ES-I3 (cell line): ENCODE measurements around the gene AXIN1.

ENCODE experiments used
- H3K36me3 ChIP-seq: 2 replicates; pipeline ENCODE4 v1.6.1; 2013; ENCODE audit warnings: mild to moderate bottlenecking, low read length, control low read depth, moderate library complexity; ENCODE audit not compliant: insufficient read depth
- H3K4me1 ChIP-seq: 2 replicates; pipeline ENCODE4 v1.6.1; 2013; ENCODE audit warnings: mild to moderate bottlenecking, control low read depth, low read length; ENCODE audit not compliant: insufficient read depth
- H3K9ac ChIP-seq: 2 replicates; pipeline ENCODE4 v1.6.1; 2013; ENCODE audit warnings: low read depth, mild to moderate bottlenecking, low read length, moderate library complexity
- H3K9me3 ChIP-seq: 2 replicates; pipeline ENCODE4 v1.6.1; 2013; ENCODE audit warnings: mild to moderate bottlenecking, low read length, moderate library complexity; ENCODE audit not compliant: control insufficient read depth, insufficient read depth

Gene AXIN1

DNA sequence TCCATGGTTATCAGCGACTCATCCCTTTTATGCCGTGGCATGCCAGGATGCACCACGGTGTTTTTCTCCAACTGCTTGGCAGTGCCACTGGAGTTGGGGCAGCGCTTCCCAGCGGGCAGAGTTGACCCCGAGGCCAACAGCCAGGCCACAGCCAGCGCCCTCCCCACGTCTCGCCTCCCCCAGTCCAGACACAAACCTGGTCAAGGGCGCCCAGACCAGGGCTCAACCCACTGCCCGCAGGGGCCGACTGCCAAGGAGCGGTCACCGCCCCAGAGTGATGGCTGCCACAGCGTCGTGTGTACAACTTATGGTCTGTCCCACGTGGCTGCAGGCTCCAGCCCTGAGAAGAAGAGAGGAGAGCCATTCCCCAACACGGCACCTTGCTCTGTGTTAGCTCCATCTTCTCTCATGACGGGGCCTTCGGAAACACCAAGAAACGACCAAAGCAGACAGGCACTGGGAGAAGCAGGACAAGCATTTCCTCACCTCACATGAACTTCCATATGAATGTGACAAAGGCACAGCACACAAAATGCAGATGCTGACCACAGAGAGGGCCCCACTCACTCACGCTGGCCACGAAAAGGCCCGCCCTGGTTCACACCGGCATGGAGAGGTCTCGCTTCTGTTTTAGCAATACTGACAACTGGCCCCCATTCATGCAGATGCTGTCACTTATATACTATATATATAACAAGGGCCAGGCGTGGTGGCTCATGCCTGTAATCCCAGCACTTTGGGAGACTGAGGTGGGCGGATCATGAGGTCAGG lies 27.0 kb downstream of the AXIN1 start:
- H3K9ac ChIP-seq, result no peak overlapping the region
- no peaks in the 10 kb centered on the region for H3K36me3 ChIP-seq
- H3K4me1 ChIP-seq, result peaks cover 8% of the 10 kb centered on the region; the same call in 1 of the 2 replicates
- no peaks in the 10 kb centered on the region for H3K9me3 ChIP-seq

GRCh38 chr16:324451-325334 lies 27.8 kb downstream of the AXIN1 start:
- Histone ChIP-seq H3K9ac (no peak overlapping the region), H3K36me3 (no peaks in the 10 kb centered on the region), H3K9me3 (no peaks in the 10 kb centered on the region), H3K4me1 (peaks cover 8% of the 10 kb centered on the region; the same call in 1 of the 2 replicates)

DNA sequence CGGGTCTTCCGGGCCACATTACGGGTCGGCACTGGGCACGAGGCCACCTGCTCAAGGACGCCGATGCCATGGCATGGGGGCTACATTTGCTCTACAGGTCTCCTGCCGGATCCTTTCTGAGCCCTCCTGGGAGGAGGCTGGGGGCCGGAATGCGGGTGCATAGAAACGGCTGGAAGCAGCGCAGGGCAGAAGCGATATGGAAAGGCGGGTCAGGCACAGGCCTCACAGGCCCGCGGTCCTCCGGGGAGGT lies 28.4 kb downstream of the AXIN1 start:
- Histone ChIP-seq H3K9ac (no peak overlapping the region), H3K4me1 (peaks cover 13% of the 10 kb centered on the region), H3K9me3 (no peaks in the 10 kb centered on the region), H3K36me3 (no peaks in the 10 kb centered on the region)

- Histone ChIP-seq H3K4me1 (peaks cover 13% of the 10 kb centered on the region), H3K9me3 (no peaks in the 10 kb centered on the region), H3K36me3 (no peaks in the 10 kb centered on the region), H3K9ac (no peak overlapping the region)
Observed at GRCh38 chr16:322476-323143, 29.9 kb downstream of the AXIN1 start.

GRCh38 chr16:321532-321931 lies 31.0 kb downstream of the AXIN1 start:
- Histone ChIP-seq H3K9me3 (no peaks in the 10 kb centered on the region), H3K4me1 (peaks cover 13% of the 10 kb centered on the region), H3K36me3 (no peaks in the 10 kb centered on the region), H3K9ac (no peak overlapping the region)

- Histone ChIP-seq H3K9ac (no peak overlapping the region), H3K9me3 (no peaks in the 10 kb centered on the region), H3K36me3 (no peaks in the 10 kb centered on the region), H3K4me1 (peaks cover 10% of the 10 kb centered on the region; the same call in 1 of the 2 replicates)
Observed at GRCh38 chr16:320206-320605, 32.3 kb downstream of the AXIN1 start.

- Histone ChIP-seq H3K4me1 (peaks cover 5% of the 10 kb centered on the region; the same call in 1 of the 2 replicates), H3K36me3 (no peaks in the 10 kb centered on the region), H3K9me3 (no peaks in the 10 kb centered on the region), H3K9ac (no peak overlapping the region)
Observed at GRCh38 chr16:318628-319027, 33.9 kb downstream of the AXIN1 start.

GRCh38 chr16:317583-317982 lies 34.9 kb downstream of the AXIN1 start:
- Histone ChIP-seq H3K4me1 (peaks cover 5% of the 10 kb centered on the region; the same call in 1 of the 2 replicates), H3K36me3 (no peaks in the 10 kb centered on the region), H3K9ac (no peak overlapping the region), H3K9me3 (no peaks in the 10 kb centered on the region)

DNA sequence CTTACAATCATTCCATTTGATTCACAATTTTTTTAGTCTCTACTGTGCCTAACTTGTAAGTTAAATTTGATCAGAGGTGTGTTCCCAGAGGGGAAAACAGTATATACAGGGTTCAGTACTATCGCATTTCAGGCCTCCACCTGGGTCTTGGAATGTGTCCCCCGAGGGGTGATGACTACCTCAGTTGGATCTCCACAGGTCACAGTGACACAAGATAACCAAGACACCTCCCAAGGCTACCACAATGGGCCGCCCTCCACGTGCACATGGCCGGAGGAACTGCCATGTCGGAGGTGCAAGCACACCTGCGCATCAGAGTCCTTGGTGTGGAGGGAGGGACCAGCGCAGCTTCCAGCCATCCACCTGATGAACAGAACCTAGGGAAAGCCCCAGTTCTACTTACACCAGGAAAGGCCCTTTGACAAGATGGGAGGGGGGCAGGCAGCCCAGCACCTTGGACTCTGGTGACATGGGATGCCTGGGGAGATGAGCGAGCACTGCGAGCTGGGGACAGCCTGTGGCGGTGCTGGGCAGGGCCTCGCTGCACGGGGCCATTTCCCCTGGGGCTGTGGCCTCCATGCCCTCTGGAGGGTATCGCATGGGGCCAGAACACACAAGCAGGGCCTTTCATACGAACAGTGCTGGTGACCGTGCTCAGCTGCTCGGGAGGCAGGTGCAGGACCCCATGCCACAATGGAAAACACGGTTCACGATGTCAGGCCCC lies 35.6 kb downstream of the AXIN1 start:
- no peak overlapping the region for H3K9ac ChIP-seq

GRCh38 chr16:314795-315299 lies 37.7 kb downstream of the AXIN1 start:
- peaks cover 5% of the 10 kb centered on the region; the same call in 1 of the 2 replicates for H3K4me1 ChIP-seq
- peaks cover 2% of the 10 kb centered on the region; the same call in 1 of the 2 replicates for H3K36me3 ChIP-seq
- no peaks in the 10 kb centered on the region for H3K9me3 ChIP-seq
- no peak overlapping the region for H3K9ac ChIP-seq

More for the DNA sequence above, 35.6 kb downstream of the AXIN1 start:
- Histone ChIP-seq H3K9me3 (no peaks in the 10 kb centered on the region), H3K36me3 (peaks cover 2% of the 10 kb centered on the region; the same call in 1 of the 2 replicates), H3K4me1 (peaks cover 5% of the 10 kb centered on the region; the same call in 1 of the 2 replicates)

DNA sequence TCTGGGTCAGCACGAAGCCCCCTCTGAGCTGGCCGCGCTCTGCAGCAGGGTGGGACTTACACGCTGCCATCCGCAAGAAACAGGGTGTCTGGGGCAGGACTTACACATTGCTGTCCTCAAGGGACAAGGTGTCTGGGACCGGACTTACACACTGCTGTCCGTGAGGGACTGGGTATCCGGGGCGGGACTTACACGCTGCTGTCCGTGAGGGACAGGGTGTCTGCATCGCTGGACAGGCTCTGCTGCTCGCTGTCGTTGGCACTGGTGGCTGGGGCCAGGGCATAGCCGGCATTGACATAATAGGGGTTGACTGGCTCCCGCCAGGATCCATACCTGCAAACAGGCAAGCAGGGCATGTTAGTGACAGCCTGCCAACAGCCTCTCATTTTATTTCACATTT lies 38.2 kb downstream of the AXIN1 start:
- Histone ChIP-seq H3K4me1 (peaks cover 2% of the 10 kb centered on the region; the same call in 1 of the 2 replicates), H3K9me3 (no peaks in the 10 kb centered on the region), H3K9ac (no peak overlapping the region), H3K36me3 (peaks cover 2% of the 10 kb centered on the region; the same call in 1 of the 2 replicates)

GRCh38 chr16:311725-312124 lies 40.8 kb downstream of the AXIN1 start:
- H3K9me3 ChIP-seq, result no peaks in the 10 kb centered on the region
- H3K9ac ChIP-seq, result no peak overlapping the region
- H3K36me3 ChIP-seq, result peaks cover 2% of the 10 kb centered on the region; the same call in 1 of the 2 replicates
- no peaks in the 10 kb centered on the region for H3K4me1 ChIP-seq

DNA sequence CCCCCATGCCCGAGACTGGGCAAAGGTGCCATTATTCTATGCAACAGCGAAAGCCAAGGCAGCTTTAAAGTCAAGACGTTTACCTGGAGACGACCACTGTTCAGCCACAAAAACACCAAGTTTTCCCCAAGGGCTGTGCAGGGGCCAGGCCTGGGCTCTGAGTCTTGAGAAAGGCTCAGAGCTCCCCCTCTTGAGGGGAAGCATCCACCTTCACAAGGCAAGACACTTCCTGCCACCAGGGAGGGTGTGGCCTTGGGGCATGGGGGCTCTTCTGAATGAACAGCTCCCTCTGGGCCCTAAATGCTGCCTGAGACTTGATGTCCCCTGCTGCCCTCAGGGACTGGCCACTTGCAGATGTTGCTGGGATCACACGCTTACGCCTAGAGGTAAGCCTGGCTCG lies 43.0 kb downstream of the AXIN1 start:
- Histone ChIP-seq H3K36me3 (peaks cover 2% of the 10 kb centered on the region; the same call in 1 of the 2 replicates), H3K9ac (no peak overlapping the region), H3K4me1 (no peaks in the 10 kb centered on the region), H3K9me3 (no peaks in the 10 kb centered on the region)
